Mesodermal cell (in vitro differentiated cells): Measurements from ENCODE around the gene MSANTD1.

ENCODE experiments used
- H3K27ac ChIP-seq: 2 replicates; pipeline ENCODE4 v1.7.0; 2013; ENCODE audit warnings: mild to moderate bottlenecking, low read depth, low read length, moderate library complexity; ENCODE audit not compliant: severe bottlenecking
- H3K36me3 ChIP-seq: 2 replicates; pipeline ENCODE4 v1.7.1; 2013; ENCODE audit warnings: mild to moderate bottlenecking, low read length, moderate library complexity; ENCODE audit not compliant: control insufficient read depth, insufficient read depth
- H3K4me1 ChIP-seq: one replicate; pipeline ENCODE4 v1.7.1; 2013; ENCODE audit warnings: mild to moderate bottlenecking, low read length; ENCODE audit not compliant: insufficient read depth, control insufficient read depth, poor library complexity, severe bottlenecking
- H3K4me3 ChIP-seq: 2 replicates; pipeline ENCODE4 v1.7.0; 2013; ENCODE audit warnings: low read length, control low read depth, mild to moderate bottlenecking; ENCODE audit not compliant: insufficient read depth, poor library complexity, severe bottlenecking; ENCODE audit errors: extremely low read depth
- H3K9me3 ChIP-seq: 2 replicates; pipeline ENCODE4 v1.7.1; 2013; ENCODE audit warnings: mild to moderate bottlenecking, low read length, moderate library complexity; ENCODE audit not compliant: control insufficient read depth
- WGBS, 2 experiments: methylation state at CpG; one replicate each; pipeline ENCODE4 v1.1.5; 2013; ENCODE audit warnings: missing lambda C conversion rate in 2 of 2; ENCODE audit not compliant: insufficient coverage in 2 of 2; 5-methylcytosine and 5-hydroxymethylcytosine counted together

Gene MSANTD1

DNA sequence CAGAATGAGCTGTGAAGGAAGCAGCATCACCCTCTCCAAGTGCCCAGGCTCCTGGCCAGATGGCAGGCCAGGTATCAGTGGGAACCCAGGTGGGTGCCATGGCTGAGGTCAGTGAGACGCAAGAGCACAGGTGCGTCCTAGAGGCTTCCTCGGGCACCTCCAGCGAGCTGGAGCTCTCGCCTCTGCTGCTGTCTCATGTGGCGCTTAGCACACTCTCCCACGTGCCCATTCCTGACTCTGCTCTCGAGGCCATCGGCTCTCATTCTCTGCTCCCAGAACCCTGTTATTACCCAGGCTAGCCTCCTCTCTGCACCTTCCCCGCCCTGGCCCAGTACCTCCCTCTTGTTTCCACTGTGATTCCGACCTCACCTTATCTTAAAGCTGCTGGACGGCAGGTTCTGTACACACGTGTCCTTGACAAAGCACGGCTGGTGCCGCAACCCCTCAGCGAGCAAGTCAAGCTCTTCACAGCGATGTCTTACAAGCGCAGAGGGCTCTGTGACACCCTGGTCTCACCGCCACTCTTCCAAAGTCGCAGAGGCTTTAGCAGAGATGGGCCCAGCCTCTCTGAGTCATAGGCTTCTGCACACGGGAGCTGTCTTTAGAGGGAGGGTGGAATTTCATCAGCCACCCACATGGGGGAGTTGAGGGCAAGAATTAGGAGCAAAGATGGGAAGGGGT lies 15.4 kb upstream of the MSANTD1 start:
- Histone ChIP-seq H3K4me3 (no peak overlapping the region), H3K4me1 (peaks cover 9% of the 10 kb centered on the region), H3K36me3 (peaks cover 90% of the 10 kb centered on the region), H3K9me3 (no peaks in the 10 kb centered on the region), H3K27ac (no peak overlapping the region)
- WGBS, 2 experiments, result 91 to 93% methylated on average over 15 to 21 of the region's 21 CpGs

DNA sequence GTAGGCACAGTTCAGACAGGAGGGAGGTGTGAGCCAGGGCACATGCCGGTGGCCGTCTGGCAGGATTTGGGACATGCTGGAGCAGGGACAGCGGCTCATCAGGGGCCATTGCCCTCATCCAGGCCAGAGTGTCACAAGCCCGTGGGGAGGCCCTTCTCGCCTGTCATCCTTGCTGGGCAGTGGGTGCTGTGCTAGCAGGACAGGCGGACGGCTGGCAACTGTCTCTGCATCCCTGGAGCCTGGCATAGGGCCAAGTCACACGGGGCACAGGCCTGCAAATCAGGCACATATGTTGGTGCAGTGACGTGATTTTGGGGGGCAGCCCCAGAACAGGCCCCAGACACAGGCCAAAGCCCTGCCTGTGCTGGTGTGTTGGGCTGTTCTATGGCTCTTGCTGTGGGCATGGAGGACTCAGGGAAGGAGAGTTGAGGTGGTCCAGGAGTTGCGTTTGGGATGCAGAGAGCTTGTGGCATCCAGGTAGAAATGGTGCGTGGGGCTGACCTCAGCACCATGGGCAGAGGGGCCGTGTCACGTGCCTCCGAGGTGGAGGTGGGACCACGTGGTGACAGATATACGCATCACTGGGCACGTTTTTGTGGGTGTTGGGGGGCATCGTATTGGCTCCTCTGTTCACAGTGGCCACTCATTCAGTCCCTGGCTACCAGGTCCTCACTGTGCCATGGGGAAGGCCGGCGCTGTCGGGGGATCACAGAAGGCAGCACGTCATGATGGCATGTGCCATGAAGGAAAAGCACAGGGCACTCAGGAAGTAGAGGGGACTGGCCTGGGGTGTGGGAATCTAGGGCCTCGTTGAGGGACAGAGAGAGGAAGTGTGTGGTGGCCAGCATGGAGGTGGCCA lies 14.6 kb upstream of the MSANTD1 start:
- Histone ChIP-seq H3K27ac (no peak overlapping the region), H3K4me3 (no peak overlapping the region), H3K4me1 (peaks cover 9% of the 10 kb centered on the region), H3K36me3 (peaks cover 89% of the 10 kb centered on the region), H3K9me3 (no peaks in the 10 kb centered on the region)
- 95 to 96% methylated on average over 22 of the region's 23 CpGs for WGBS, 2 experiments

DNA sequence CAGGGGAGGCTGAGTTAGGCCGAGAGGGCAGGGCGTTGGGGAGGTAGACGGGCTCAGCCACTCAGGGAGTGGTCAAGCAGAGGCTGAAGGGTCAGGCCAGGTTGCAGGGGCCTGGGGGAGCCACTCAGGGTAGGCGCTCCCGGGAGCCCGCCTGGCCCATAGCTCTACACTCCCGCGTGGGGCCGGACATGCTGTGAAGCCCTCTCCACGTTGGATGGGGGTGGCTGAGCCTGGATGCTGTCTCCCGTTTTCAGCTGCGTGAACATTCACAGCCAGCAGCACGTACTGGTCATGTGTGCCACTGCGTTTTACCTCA lies 14.0 kb upstream of the MSANTD1 start:
- Histone ChIP-seq H3K4me3 (no peak overlapping the region), H3K36me3 (peaks cover 89% of the 10 kb centered on the region), H3K4me1 (peaks cover 9% of the 10 kb centered on the region), H3K27ac (no peak overlapping the region), H3K9me3 (no peaks in the 10 kb centered on the region)
- WGBS, 2 experiments, result 90 to 96% methylated on average over 12 to 14 of the region's 14 CpGs

DNA sequence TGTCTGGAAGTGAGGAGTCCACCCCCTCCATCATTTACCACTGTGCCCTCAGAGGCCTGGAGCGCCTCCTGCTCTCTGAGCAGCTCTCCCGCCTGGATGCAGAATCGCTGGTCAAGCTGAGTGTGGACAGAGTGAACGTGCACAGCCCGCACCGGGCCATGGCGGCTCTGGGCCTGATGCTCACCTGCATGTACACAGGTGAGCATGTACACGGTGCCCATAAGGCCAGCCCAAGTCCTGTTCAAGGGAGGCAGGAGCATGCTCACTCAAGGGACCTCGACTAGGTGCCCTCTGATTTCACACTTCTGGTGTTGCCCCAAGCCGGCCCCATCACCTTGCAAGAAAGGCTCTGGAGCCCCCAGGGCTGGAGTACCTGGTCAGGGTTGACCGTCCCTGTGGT lies 13.4 kb upstream of the MSANTD1 start:
- no peak overlapping the region for H3K4me3 ChIP-seq
- 90 to 92% methylated on average over 11 of the region's 11 CpGs for WGBS, 2 experiments
- H3K36me3 ChIP-seq, result peaks cover 87% of the 10 kb centered on the region
- peaks cover 9% of the 10 kb centered on the region for H3K4me1 ChIP-seq
- no peak overlapping the region for H3K27ac ChIP-seq
- H3K9me3 ChIP-seq, result no peaks in the 10 kb centered on the region

DNA sequence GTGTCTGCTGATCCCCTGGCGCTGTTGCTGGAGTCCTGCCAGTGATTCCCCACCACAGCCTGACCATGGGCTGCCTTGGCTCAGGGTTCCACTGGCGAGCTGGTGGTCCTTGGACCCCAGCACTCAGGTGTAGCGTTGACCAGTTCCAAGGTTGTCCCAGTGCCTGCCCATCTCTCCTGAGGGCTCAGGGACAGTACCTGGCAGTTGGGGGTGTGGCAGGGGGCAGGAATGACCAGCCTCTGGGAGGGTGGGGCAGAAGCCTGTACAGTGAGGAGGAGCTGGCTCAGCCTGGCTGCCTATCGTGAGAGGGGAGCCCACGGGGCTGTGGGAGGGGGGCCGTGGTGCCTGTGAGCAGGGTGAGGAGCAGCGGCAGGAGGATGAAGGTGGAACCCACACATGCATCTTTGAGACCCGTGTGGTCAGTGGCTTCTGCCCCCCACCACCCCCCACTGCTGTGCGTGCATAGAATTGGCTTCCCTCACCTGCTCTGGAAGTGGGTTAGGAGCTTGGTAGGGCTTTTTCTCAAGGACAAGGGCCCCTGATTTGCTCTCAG lies 12.6 kb upstream of the MSANTD1 start:
- 93 to 96% methylated on average over 3 to 7 of the region's 9 CpGs for WGBS, 2 experiments
- H3K27ac ChIP-seq, result no peak overlapping the region
- H3K36me3 ChIP-seq, result peaks cover 86% of the 10 kb centered on the region
- no peak overlapping the region for H3K4me3 ChIP-seq
- peaks cover 9% of the 10 kb centered on the region for H3K4me1 ChIP-seq
- no peaks in the 10 kb centered on the region for H3K9me3 ChIP-seq

DNA sequence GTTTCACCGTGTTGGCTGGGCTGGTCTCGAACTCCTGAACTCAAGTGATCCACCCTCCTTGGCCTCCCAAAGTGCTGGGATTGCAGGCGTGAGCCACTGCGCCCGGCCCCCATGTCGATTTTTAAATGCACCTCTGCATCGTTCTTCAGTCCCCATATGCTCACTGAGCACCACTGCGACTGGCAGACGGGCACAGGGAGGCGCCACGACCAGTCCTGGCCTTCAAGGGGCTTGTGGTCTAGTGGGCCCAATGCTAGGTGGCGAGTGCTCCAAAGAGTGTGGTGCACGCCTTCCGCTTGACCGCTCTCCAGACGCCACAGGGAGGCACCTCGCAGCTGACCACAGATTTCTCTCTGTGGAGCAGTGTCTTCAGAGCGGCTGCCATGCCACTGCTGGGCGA lies 11.7 kb upstream of the MSANTD1 start:
- Histone ChIP-seq H3K4me1 (peaks cover 9% of the 10 kb centered on the region), H3K9me3 (no peaks in the 10 kb centered on the region), H3K4me3 (no peak overlapping the region), H3K36me3 (peaks cover 78% of the 10 kb centered on the region), H3K27ac (no peak overlapping the region)
- 92% methylated on average over 19 of the region's 19 CpGs for WGBS, 2 experiments

DNA sequence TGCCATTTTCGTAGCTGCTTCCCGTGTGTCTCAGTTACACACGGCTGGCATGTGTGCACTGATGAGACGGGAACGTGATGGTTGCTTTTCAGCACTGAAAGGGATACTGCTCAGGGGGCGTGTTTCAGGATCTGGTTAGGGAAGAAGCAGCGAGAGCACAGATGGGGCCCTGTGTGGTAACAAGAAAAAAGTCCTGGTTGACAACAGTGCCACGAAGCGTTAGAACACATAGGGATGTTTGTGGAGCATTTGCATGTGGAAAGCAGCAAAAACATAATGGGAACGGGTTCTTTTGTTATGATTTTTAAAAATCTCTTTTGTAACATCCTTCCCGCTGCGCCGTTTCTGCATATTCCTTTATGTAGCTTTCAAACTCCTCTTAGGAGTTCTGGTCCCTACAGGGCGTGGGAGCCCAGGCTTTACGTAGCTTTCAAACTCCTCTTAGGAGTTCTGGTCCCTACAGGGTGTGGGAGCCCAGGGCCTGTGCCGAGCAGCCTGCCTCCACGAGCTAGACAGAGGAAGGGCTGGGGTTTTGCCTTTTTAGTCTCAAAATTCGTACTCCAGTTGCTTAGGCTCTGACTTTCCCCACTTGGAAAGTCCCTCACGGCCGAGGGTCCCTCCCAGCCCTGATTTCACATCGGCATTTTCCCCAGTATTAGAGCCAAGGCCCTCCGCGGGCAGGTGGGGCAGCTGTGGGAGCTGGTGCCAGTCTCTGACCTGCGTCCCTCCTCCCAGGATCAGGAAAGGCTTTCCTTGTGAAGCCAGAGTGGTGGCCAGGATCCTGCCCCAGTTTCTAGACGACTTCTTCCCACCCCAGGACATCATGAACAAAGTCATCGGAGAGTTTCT lies 11.0 kb upstream of the MSANTD1 start:
- no peaks in the 10 kb centered on the region for H3K9me3 ChIP-seq
- no peak overlapping the region for H3K4me3 ChIP-seq
- 74 to 75% methylated on average over 23 of the region's 26 CpGs for WGBS, 2 experiments
- no peak overlapping the region for H3K27ac ChIP-seq
- peaks cover 7% of the 10 kb centered on the region for H3K4me1 ChIP-seq
- peaks cover 71% of the 10 kb centered on the region for H3K36me3 ChIP-seq

DNA sequence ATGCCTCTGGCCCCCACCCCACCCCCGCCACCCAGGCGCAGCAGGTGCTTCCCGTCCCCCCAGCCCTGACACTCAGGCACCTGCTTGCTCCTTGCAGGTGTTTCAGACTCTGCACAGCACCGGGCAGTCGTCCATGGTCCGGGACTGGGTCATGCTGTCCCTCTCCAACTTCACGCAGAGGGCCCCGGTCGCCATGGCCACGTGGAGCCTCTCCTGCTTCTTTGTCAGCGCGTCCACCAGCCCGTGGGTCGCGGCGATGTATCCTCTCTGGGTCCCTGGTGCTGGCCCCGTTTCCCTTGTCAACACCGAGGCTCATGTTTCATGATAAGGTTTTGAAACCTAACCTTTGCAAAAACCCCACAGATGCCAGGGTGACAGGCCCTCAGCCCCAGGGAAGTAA lies 10.2 kb upstream of the MSANTD1 start:
- no peak overlapping the region for H3K4me3 ChIP-seq
- no peaks in the 10 kb centered on the region for H3K9me3 ChIP-seq
- peaks cover 2% of the 10 kb centered on the region for H3K4me1 ChIP-seq
- H3K36me3 ChIP-seq, result peaks cover 69% of the 10 kb centered on the region
- WGBS, 2 experiments, result 94% methylated on average over 10 to 16 of the region's 18 CpGs
- no peak overlapping the region for H3K27ac ChIP-seq

DNA sequence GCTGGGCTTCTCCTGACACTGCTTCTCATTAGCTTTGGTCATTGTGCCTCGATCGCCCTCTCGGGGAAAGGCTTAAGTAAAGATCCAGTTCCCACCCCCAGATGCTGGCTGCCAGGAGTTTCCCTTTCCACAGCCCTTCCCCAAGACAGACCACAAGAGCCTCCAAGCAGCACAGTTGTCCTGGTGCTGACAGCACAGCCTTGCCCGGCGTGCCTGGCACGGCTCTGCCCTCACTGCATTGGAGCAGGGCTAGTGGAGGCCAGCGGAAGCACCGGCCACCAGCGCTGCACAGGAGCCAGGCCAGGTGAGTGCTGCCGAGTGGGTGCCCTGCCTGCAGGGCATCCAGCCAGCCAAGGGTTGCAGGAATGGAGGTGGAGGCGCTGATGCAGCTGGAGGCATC lies 9.7 kb upstream of the MSANTD1 start:
- H3K4me3 ChIP-seq, result no peak overlapping the region
- H3K27ac ChIP-seq, result no peak overlapping the region
- 96 to 98% methylated on average over 9 to 11 of the region's 11 CpGs for WGBS, 2 experiments
- no peaks in the 10 kb centered on the region for H3K9me3 ChIP-seq
- no peaks in the 10 kb centered on the region for H3K4me1 ChIP-seq
- H3K36me3 ChIP-seq, result peaks cover 69% of the 10 kb centered on the region

DNA sequence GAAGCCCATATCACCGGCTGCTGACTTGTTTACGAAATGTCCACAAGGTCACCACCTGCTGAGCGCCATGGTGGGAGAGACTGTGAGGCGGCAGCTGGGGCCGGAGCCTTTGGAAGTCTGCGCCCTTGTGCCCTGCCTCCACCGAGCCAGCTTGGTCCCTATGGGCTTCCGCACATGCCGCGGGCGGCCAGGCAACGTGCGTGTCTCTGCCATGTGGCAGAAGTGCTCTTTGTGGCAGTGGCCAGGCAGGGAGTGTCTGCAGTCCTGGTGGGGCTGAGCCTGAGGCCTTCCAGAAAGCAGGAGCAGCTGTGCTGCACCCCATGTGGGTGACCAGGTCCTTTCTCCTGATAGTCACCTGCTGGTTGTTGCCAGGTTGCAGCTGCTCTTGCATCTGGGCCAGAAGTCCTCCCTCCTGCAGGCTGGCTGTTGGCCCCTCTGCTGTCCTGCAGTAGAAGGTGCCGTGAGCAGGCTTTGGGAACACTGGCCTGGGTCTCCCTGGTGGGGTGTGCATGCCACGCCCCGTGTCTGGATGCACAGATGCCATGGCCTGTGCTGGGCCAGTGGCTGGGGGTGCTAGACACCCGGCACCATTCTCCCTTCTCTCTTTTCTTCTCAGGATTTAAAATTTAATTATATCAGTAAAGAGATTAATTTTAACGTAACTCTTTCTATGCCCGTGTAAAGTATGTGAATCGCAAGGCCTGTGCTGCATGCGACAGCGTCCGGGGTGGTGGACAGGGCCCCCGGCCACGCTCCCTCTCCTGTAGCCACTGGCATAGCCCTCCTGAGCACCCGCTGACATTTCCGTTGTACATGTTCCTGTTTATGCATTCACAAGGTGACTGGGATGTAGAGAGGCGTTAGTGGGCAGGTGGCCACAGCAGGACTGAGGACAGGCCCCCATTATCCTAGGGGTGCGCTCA lies 8.7 kb upstream of the MSANTD1 start:
- Histone ChIP-seq H3K27ac (no peak overlapping the region), H3K9me3 (no peaks in the 10 kb centered on the region), H3K36me3 (peaks cover 65% of the 10 kb centered on the region), H3K4me1 (no peaks in the 10 kb centered on the region), H3K4me3 (no peak overlapping the region)
- WGBS, 2 experiments, result 93 to 96% methylated on average over 22 to 26 of the region's 29 CpGs
